NCI-H774 (cell line): Measurements from ENCODE around the gene IKBIP.

Experiments
- DNase-seq: peaks from one replicate; lab custom pipeline; 2025; lab: John Stamatoyannopoulos, UW

The IKBIP gene

DNA sequence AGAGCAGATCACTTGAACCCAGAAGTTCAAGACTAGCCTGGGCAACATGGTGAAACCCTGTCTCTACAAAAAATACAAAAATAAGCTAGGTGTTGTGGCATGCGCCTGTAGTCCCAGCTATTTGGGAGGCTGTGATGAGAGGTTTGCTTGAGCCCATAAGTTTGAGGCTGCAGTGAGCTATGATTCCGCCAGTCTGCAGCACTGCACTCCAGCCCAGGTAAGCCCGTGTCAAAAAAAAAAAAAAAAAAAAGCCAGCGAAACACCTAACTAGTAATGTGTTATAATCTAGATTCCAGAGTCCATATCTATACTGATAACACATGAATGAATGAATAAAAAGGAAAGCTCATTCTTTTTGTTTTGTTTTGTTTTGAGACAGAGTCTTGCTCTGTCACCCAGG lies 69.6 kb downstream of the IKBIP start:
- no peak for DNase-seq
